ENCODE results near the gene ZNF710.

DNA sequence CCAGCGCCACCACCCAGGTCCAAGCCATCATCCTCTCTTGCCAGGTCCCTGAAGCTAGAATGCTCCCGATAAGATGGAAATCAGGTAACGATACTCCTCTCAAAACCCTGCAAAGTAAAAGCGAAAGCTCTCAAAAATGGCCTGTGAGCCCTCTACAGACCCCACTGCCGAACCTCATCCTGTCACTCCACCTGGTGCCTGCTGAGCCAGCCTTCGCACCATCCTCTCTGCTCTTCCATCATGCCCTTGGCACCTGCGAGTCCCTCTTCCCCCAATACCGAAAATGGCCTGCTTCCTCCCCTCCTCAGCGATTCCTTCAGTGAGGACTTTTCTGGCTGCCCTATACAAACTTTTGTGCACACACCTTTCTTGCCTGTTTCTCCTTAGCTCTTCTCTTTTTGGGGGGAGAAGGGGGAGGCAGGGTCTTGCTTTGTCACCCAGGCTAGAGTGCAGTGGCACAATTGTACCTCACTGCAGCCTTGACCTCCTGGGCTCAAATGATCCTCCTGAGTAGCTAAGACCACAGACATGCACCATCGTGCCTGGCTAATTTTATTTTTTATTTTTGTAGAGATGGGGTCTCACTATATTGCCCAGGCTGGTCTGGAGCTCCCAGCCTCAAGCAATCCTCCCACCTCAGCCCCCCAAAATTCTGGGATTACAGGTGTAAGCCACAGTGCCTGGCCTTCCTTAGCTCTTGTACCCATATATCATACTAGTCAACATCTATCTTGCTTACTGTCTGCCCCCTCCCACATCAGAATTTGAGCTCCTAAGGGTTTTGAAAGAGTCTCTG is 98.1 kb downstream of the ZNF710 start:
- TF ChIP-seq CTCF (conservative IDR thresholded peaks at IDR 0.05; ENCODE audit: low read length) (no peak), EZH2phosphoT487 (IDR thresholded peaks at IDR 0.05; ENCODE audit: borderline replicate concordance) (no peak)
